ENCODE data around the gene APBA3. TPM values are rescaled to one million over a fixed set of nuclear protein-coding genes. Genes with fewer than 3 reads are reported as not detected.

The APBA3 gene
- total and polyA plus RNA-seq, 2 donors from 2014 or later = 17.1 to 27.5 TPM

GRCh38 chr19:3775374-3775711 lies 13.9 kb upstream of the APBA3 start:
- no peak for FAIRE-seq
- Histone ChIP-seq H3K4me3 (ENCODE audit: low read length in 3 of 3) (no peak overlapping the region), H3K27me3 (ENCODE audit: control insufficient read depth, insufficient read depth, low read length) (no peaks in the 10 kb centered on the region), H3K27ac (ENCODE audit: low read depth in 2 of 2, low read length in 2 of 2) (no peak overlapping the region), H3K9me3 (ENCODE audit: control insufficient read depth in 2 of 3, insufficient read depth in 1 of 3, low read length in 3 of 3) (no peaks in the 10 kb centered on the region), H3K9ac (ENCODE audit: low read length in 3 of 3) (no peak overlapping the region), H3K36me3 (ENCODE audit: control insufficient read depth in 2 of 3, insufficient read depth in 3 of 3, low read length in 3 of 3) (no peaks in the 10 kb centered on the region), H3K4me1 (ENCODE audit: control insufficient read depth in 2 of 3, insufficient read depth in 2 of 3, low read depth in 1 of 3, low read length in 3 of 3) (no peaks in the 10 kb centered on the region)
- no peak for TF ChIP-seq CTCF (IDR thresholded peaks at IDR 0.05; ENCODE audit: borderline replicate concordance, extremely low read depth, insufficient read depth)
- intact Hi-C loops (cut with DNase I) = no loop called here
- no peak for DNase-seq

DNA sequence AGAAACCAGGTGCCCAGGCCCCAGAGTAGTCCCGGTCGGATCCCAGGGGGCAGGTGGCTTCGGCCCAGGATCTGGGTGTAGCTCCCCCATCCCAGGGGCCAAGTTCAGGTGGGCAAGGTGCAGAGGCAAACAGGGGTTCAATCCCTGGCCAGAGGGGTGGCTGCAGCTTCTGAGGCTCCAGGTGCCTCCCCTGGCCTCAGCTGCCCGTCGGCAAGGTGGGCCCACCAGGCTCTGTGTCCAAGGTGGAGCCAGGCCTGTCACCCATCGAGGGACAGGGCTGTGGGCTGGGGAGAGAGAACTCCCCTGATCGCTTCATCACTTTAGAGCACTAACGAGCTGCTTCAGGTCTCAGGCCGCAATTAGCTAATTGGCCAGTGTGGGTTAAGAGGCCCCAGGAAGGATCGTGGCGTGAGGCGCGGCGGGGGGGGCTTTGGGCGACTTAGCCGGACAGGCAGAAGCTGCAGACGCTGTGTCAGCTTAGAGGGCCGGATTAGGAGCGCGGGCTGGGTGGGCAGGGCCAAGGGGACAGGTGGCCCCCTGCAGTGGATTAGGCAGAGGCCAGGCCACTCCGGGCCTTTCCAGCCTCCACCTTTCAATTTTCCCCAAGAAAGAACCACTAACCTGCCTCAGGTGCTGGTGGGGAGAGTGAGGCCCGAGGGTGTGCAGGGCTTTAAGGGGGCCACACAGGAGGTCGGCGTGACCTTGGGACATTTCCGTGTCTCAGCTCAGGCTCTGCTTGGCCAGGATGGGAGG lies 13.3 kb upstream of the APBA3 start:
- H3K27me3 ChIP-seq (ENCODE audit: control insufficient read depth, insufficient read depth, low read length) = no peaks in the 10 kb centered on the region

GRCh38 chr19:3773814-3774515 lies 12.5 kb upstream of the APBA3 start:
- FAIRE-seq (no peak), DNase-seq (no peak)
- Histone ChIP-seq H3K27me3 (ENCODE audit: control insufficient read depth, insufficient read depth, low read length) (no peaks in the 10 kb centered on the region), H3K9me3 (ENCODE audit: control insufficient read depth in 2 of 3, insufficient read depth in 1 of 3, low read length in 3 of 3) (no peaks in the 10 kb centered on the region), H3K27ac (ENCODE audit: low read depth in 2 of 2, low read length in 2 of 2) (no peak overlapping the region), H3K9ac (ENCODE audit: low read length in 3 of 3) (no peak overlapping the region), H3K4me3 (ENCODE audit: low read length in 3 of 3) (no peak overlapping the region), H3K4me1 (ENCODE audit: control insufficient read depth in 2 of 3, insufficient read depth in 2 of 3, low read depth in 1 of 3, low read length in 3 of 3) (no peaks in the 10 kb centered on the region), H3K36me3 (ENCODE audit: control insufficient read depth in 2 of 3, insufficient read depth in 3 of 3, low read length in 3 of 3) (no peaks in the 10 kb centered on the region)
- no peak for TF ChIP-seq CTCF (IDR thresholded peaks at IDR 0.05; ENCODE audit: borderline replicate concordance, extremely low read depth, insufficient read depth)
- intact Hi-C loops (cut with DNase I) = no loop called here

More for the DNA sequence above, 13.3 kb upstream of the APBA3 start:
- no peaks in the 10 kb centered on the region for H3K36me3 ChIP-seq (ENCODE audit: control insufficient read depth in 2 of 3, insufficient read depth in 3 of 3, low read length in 3 of 3)
- no peak overlapping the region for H3K4me3 ChIP-seq (ENCODE audit: low read length in 3 of 3)
- no peak overlapping the region for H3K9ac ChIP-seq (ENCODE audit: low read length in 3 of 3)
- DNase-seq = no peak
- FAIRE-seq = no peak
- TF ChIP-seq CTCF (IDR thresholded peaks at IDR 0.05; ENCODE audit: borderline replicate concordance, extremely low read depth, insufficient read depth) = no peak
- intact Hi-C loops (cut with DNase I) = no loop called here
- H3K4me1 ChIP-seq (ENCODE audit: control insufficient read depth in 2 of 3, insufficient read depth in 2 of 3, low read depth in 1 of 3, low read length in 3 of 3) = no peaks in the 10 kb centered on the region
- no peak overlapping the region for H3K27ac ChIP-seq (ENCODE audit: low read depth in 2 of 2, low read length in 2 of 2)
- H3K9me3 ChIP-seq (ENCODE audit: control insufficient read depth in 2 of 3, insufficient read depth in 1 of 3, low read length in 3 of 3) = no peaks in the 10 kb centered on the region
